WI38 (cell line): ENCODE data around the gene RFTN2.

ENCODE experiments used
- H3K4me3 ChIP-seq: 2 replicates; pipeline ENCODE4 v1.5.1; 2011; ENCODE audit warnings: low read depth, mild to moderate bottlenecking, control low read depth, low read length
- CTCF ChIP-seq: IDR thresholded peaks from 2 replicates; pipeline ENCODE4 v1.5.1; 2012; ENCODE audit warnings: low read depth, mild to moderate bottlenecking, control low read depth, low read length

The RFTN2 gene

DNA sequence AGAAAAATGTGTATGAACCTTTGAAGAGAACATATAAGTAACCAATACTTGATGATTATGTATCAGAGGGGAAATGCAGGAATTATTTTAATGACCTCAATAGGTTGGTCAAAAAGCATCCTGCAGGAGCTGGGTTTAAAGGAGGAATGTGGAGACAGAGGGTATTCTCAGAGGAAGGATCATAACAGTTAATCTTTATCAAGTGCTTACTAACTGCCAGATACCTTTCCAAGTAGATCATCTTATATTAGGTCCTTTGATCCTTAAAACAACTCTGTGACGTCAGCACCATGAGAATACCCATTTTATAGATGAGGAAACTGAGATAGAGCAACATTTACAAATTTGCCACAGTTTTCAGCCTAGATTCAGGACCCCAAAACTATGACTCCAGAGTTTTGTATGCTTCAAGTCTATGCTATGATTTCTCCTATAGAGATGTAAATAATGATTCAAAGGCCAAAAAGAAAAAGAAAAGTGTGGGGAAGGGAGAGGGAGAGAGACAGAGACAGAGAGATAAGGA, 3.0 kb downstream of the RFTN2 start:
- H3K4me3 ChIP-seq = no peak overlapping the region
- no peak for TF ChIP-seq CTCF

- TF ChIP-seq CTCF = no peak
- H3K4me3 ChIP-seq = no peak overlapping the region
Observed at GRCh38 chr2:197669077-197669476, 6.3 kb downstream of the RFTN2 start.

DNA sequence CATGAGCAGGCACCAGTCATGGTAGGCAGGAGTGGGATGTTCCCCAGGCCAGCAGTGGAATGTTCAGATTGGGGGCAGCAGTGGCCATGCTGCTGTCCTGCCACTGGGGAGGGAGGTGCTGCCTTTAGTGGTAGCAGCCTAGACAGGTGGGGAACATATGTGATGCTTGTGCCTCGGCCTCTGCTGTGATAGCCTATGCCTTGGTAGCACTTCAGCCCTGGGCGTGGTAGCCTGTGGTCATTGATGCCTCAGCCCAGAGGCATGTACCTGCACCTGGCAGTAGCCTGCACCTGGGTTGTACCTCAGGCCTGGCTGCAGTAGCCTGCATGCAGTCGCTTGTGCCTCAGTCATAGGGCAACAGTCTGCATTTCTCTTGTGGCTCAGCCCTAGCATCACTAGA, 7.1 kb downstream of the RFTN2 start:
- TF ChIP-seq CTCF = no peak
- no peak overlapping the region for H3K4me3 ChIP-seq

GRCh38 chr2:197666277-197666676, 9.1 kb downstream of the RFTN2 start:
- TF ChIP-seq CTCF = no peak
- H3K4me3 ChIP-seq = no peak overlapping the region

- no peak overlapping the region for H3K4me3 ChIP-seq
- no peak for TF ChIP-seq CTCF
Observed at GRCh38 chr2:197661626-197662025, 13.8 kb downstream of the RFTN2 start.

DNA sequence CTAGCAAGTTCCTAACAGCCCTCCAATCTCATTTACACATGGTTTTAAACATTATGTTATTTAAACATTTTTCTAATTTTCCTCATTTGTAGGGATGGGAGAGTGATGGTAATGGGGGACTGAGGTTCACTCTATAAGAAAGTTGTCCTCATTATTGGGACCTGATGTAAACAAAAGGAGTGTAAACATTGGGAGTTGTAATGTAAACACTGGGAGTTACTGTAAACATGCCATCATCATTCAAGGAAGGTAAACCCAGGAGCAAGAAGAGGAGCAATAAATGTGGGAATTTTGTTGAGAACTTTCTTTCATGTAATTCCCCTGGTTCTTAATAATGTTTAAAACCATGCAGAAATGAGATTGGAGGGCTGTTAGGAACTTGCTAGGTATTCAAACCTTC, 17.8 kb downstream of the RFTN2 start:
- H3K4me3 ChIP-seq = no peak overlapping the region
- TF ChIP-seq CTCF = no peak

GRCh38 chr2:197647961-197648690, 27.3 kb downstream of the RFTN2 start:
- no peak overlapping the region for H3K4me3 ChIP-seq
- no peak for TF ChIP-seq CTCF
